Smooth muscle cell (in vitro differentiated cells): ENCODE measurements around the gene KLF17. TPM values are rescaled to one million over a fixed set of nuclear protein-coding genes. Genes with fewer than 3 reads are reported as not detected.

Experiments
- DNase-seq: peaks from one replicate; lab custom pipeline; 2025; ENCODE audit not compliant: unreplicated experiment; lab: John Stamatoyannopoulos, UW
- H2AFZ ChIP-seq: fragments of 200-600 bp; sonication (generic); 2 replicates; pipeline ENCODE4 v1.6.0; 2016; ENCODE audit warnings: antibody characterized with exemption, low read depth, mild to moderate bottlenecking
- H3F3A ChIP-seq: fragments of 200-600 bp; sonication (generic); 2 replicates; pipeline ENCODE4 v1.6.0; 2017; ENCODE audit warnings: antibody characterized with exemption, low read depth
- H3K27ac ChIP-seq: fragments of 200-600 bp; sonication (generic); 2 replicates; pipeline ENCODE4 v1.5.1; 2016; ENCODE audit warnings: low read depth, mild to moderate bottlenecking
- H3K27me3 ChIP-seq: fragments of 200-600 bp; sonication (generic); 2 replicates; pipeline ENCODE4 v1.6.1; 2016; ENCODE audit warnings: low read depth, mild to moderate bottlenecking
- H3K36me3 ChIP-seq: fragments of 200-600 bp; sonication (generic); 2 replicates; pipeline ENCODE4 v1.5.1; 2016; ENCODE audit warnings: low read depth
- H3K4me1 ChIP-seq: fragments of 200-600 bp; sonication (generic); 2 replicates; pipeline ENCODE4 v1.5.1; 2016; ENCODE audit warnings: low read depth
- H3K4me2 ChIP-seq: fragments of 200-600 bp; sonication (generic); 2 replicates; pipeline ENCODE4 v1.6.0; 2016; ENCODE audit warnings: mild to moderate bottlenecking
- H3K4me3 ChIP-seq: fragments of 200-600 bp; sonication (generic); 2 replicates; pipeline ENCODE4 v1.5.1; 2016; ENCODE audit warnings: mild to moderate bottlenecking
- H3K79me2 ChIP-seq: fragments of 200-600 bp; sonication (generic); 2 replicates; pipeline ENCODE4 v1.6.0; 2016; ENCODE audit warnings: low read depth, mild to moderate bottlenecking
- H3K9ac ChIP-seq: fragments of 200-600 bp; sonication (generic); 2 replicates; pipeline ENCODE4 v1.6.0; 2016; ENCODE audit warnings: low read depth
- H3K9me3 ChIP-seq: fragments of 200-600 bp; sonication (generic); replicated peaks from 2 replicates; pipeline ENCODE4 v1.5.1; 2016; ENCODE audit warnings: low read depth
- H4K20me1 ChIP-seq: fragments of 200-600 bp; sonication (generic); 2 replicates; pipeline ENCODE4 v1.6.0; 2016; ENCODE audit warnings: low read depth
- CTCF ChIP-seq: fragments of 200-600 bp; sonication (generic); IDR thresholded peaks from 2 replicates; pipeline ENCODE4 v1.5.1; 2017; ENCODE audit warnings: borderline replicate concordance, mild to moderate bottlenecking, antibody characterized with exemption; ENCODE audit not compliant: insufficient read depth, poor library complexity, severe bottlenecking
- WGBS: methylation state at CpG from one replicate; pipeline ENCODE4 v1.1.7; 2016; ENCODE audit warnings: low lambda C conversion rate; 5-methylcytosine and 5-hydroxymethylcytosine counted together
- polyA plus RNA-seq: library from polyadenylated mRNA; unstranded; fragments of >200 nt; fragmentation: Nextera tagmentation; extraction: Ambion mirVana; gene quantifications from 2 replicates; pipeline ENCODE4 v1.2.1, GENCODE V29; 2016
- total RNA-seq: library from RNA; depleted of rRNA; stranded (reverse); fragments of >200 nt; gene quantifications from 2 replicates; pipeline ENCODE4 v1.2.3, GENCODE V29; 2014

Gene KLF17
- total and polyA plus RNA-seq, 2 experiments from 2014 or later: 0.04 TPM; not detected in 1

GRCh38 chr1:44129616-44130500 lies 11.2 kb downstream of the KLF17 start:
- 86% methylated on average over 16 of the region's 16 CpGs for WGBS
- no peak for TF ChIP-seq CTCF
- no peaks in the 10 kb centered on the region for H3F3A ChIP-seq

GRCh38 chr1:44131411-44131810 lies 12.8 kb downstream of the KLF17 start:
- no peaks in the 10 kb centered on the region for H3K9me3 ChIP-seq
- H3K4me1 ChIP-seq: no peaks in the 10 kb centered on the region
- no peak overlapping the region for H3K27ac ChIP-seq
- no peak overlapping the region for H3K4me2 ChIP-seq
- no peaks in the 10 kb centered on the region for H3K36me3 ChIP-seq
- H3K9ac ChIP-seq: no peak overlapping the region
- DNase-seq: no peak
- TF ChIP-seq CTCF: no peak
- H2AFZ ChIP-seq: no peak overlapping the region
- no peak overlapping the region for H3K4me3 ChIP-seq
- no peaks in the 10 kb centered on the region for H3F3A ChIP-seq
- WGBS: 80% methylated on average over 3 of the region's 3 CpGs
- no peaks in the 10 kb centered on the region for H3K79me2 ChIP-seq
- no peaks in the 10 kb centered on the region for H4K20me1 ChIP-seq
- H3K27me3 ChIP-seq: no peaks in the 10 kb centered on the region

More at GRCh38 chr1:44129616-44130500, 11.2 kb downstream of the KLF17 start:
- H3K27ac ChIP-seq: no peak overlapping the region
- no peak overlapping the region for H3K9ac ChIP-seq
- no peaks in the 10 kb centered on the region for H3K79me2 ChIP-seq
- no peak overlapping the region for H2AFZ ChIP-seq
- H3K27me3 ChIP-seq: no peaks in the 10 kb centered on the region
- H4K20me1 ChIP-seq: no peaks in the 10 kb centered on the region
- no peaks in the 10 kb centered on the region for H3K9me3 ChIP-seq
- H3K4me2 ChIP-seq: no peak overlapping the region
- H3K4me3 ChIP-seq: no peak overlapping the region
- no peaks in the 10 kb centered on the region for H3K36me3 ChIP-seq
- H3K4me1 ChIP-seq: no peaks in the 10 kb centered on the region
- DNase-seq: no peak

- Histone ChIP-seq H3K27ac (no peak overlapping the region), H3K4me3 (no peak overlapping the region), H3K4me2 (no peak overlapping the region), H4K20me1 (no peaks in the 10 kb centered on the region), H3K79me2 (no peaks in the 10 kb centered on the region), H2AFZ (no peak overlapping the region), H3F3A (no peaks in the 10 kb centered on the region), H3K27me3 (no peaks in the 10 kb centered on the region), H3K4me1 (no peaks in the 10 kb centered on the region), H3K9me3 (no peaks in the 10 kb centered on the region), H3K9ac (no peak overlapping the region), H3K36me3 (no peaks in the 10 kb centered on the region)
- no peak for DNase-seq
- WGBS: 92% methylated on average over 19 of the region's 19 CpGs
- TF ChIP-seq CTCF: no peak
These were observed 15.7 kb downstream of the KLF17 start for GRCh38 chr1:44134071-44134920.
